Mesodermal cell (in vitro differentiated cells): ENCODE measurements around the gene SLC25A24.
"Not testable (repeated sequence)": the region's sequence is repeated elsewhere in the genome, so short reads cannot be mapped to it uniquely, and the experiment has no call there.

Experiments used
- H3K27ac ChIP-seq: 2 replicates; pipeline ENCODE4 v1.7.0; 2013; ENCODE audit warnings: mild to moderate bottlenecking, low read depth, low read length, moderate library complexity; ENCODE audit not compliant: severe bottlenecking
- H3K36me3 ChIP-seq: 2 replicates; pipeline ENCODE4 v1.7.1; 2013; ENCODE audit warnings: mild to moderate bottlenecking, low read length, moderate library complexity; ENCODE audit not compliant: control insufficient read depth, insufficient read depth
- H3K4me1 ChIP-seq: one replicate; pipeline ENCODE4 v1.7.1; 2013; ENCODE audit warnings: mild to moderate bottlenecking, low read length; ENCODE audit not compliant: insufficient read depth, control insufficient read depth, poor library complexity, severe bottlenecking
- H3K4me3 ChIP-seq: 2 replicates; pipeline ENCODE4 v1.7.0; 2013; ENCODE audit warnings: low read length, control low read depth, mild to moderate bottlenecking; ENCODE audit not compliant: insufficient read depth, poor library complexity, severe bottlenecking; ENCODE audit errors: extremely low read depth
- H3K9me3 ChIP-seq: 2 replicates; pipeline ENCODE4 v1.7.1; 2013; ENCODE audit warnings: mild to moderate bottlenecking, low read length, moderate library complexity; ENCODE audit not compliant: control insufficient read depth
- WGBS, 2 experiments: methylation state at CpG; one replicate each; pipeline ENCODE4 v1.1.5; 2013; ENCODE audit warnings: missing lambda C conversion rate in 2 of 2; ENCODE audit not compliant: insufficient coverage in 2 of 2; 5-methylcytosine and 5-hydroxymethylcytosine counted together

SLC25A24 gene

DNA sequence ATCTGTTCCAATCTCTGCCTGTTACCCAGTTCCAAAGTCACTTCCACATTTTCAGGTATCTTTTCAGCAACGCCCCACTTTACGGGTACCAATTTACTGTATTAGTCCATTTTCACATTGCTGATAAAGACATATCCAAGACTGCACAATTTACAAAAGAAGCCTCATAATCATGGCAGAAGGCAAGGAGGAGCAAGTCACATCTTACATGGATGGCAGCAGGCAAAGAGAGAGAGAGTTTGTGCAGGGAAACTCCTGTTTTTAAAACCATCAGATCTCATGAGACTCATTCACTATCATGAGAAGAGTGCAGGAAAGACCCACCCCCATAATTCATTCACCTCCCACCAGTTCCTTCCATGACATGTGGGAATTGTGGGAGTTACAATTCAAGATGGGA, 67.0 kb downstream of the SLC25A24 start:
- WGBS, 2 experiments = 100% methylated on average over 2 of the region's 2 CpGs
- H3K36me3 ChIP-seq = peaks cover 55% of the 10 kb centered on the region
- not testable (repeated sequence) for H3K4me3 ChIP-seq, H3K4me1 ChIP-seq, H3K27ac ChIP-seq
- peaks cover 21% of the 10 kb centered on the region for H3K9me3 ChIP-seq

DNA sequence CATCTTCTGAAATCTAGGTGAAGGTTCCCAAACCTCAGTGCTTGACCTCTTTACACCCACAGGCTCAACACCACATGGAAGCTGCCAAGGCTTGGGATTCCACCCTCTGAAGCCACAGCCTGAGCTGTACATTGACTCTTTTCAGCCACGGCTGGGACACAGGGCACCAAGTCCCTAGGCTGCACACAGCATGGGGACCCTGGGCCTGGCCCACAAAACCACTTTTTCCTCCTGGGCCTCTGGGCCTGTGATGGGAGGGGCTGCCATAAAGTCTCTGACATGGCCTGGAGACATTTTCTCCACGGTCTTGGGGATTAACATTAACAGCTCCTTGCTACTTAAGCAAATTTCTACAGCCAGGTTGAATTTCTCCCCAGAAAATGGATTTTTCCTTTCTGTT, 67.8 kb downstream of the SLC25A24 start:
- not testable (repeated sequence) for H3K27ac ChIP-seq, H3K4me3 ChIP-seq, H3K4me1 ChIP-seq
- H3K36me3 ChIP-seq = peaks cover 47% of the 10 kb centered on the region
- H3K9me3 ChIP-seq = peaks cover 21% of the 10 kb centered on the region
- 100% methylated on average over 1 of the region's 2 CpGs for WGBS, 2 experiments

DNA sequence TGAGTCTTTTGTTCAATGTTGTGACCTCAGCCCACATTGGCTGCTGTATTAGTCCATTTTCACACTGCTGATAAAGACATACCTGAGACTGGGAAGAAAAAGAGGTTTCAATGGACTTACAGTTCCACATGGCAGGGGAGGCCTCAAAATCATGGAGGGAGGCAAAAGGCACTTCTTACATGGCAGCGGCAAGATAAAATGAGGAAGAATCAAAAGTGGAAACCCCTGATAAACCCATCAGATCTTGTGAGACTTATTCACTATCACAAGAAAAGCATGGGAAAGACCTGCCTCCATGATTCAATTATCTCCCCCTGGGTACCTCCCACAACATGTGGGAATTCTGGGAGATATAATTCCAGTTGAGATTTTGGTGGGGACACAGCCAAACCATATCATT, 68.9 kb downstream of the SLC25A24 start:
- not testable (repeated sequence) for H3K27ac ChIP-seq

DNA sequence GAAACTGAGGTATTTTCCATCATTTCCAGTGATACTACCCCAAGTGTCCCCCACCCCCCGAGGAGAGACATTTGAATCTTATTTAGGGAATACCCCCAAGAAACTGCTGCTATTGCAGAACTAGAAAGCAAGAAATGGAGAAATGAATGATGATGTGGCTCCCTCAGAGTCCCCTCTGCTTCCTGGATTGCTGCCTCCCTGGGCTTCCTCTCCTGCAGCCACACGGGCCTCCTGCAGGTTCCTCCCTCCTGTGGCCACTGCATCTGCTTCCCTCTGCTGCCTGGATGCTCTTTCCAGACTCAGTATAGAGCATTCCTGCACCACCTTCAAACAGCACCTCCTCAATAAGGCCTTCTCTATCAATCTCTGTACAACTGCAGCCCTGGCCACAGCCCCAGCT, 69.3 kb downstream of the SLC25A24 start:
- WGBS, 2 experiments = 60 to 88% methylated on average over 1 of the region's 2 CpGs
- no peak overlapping the region for H3K27ac ChIP-seq
- H3K4me1 ChIP-seq = no peaks in the 10 kb centered on the region
- peaks cover 21% of the 10 kb centered on the region for H3K9me3 ChIP-seq
- H3K36me3 ChIP-seq = peaks cover 32% of the 10 kb centered on the region
- H3K4me3 ChIP-seq = no peak overlapping the region

More for the DNA sequence above, 68.9 kb downstream of the SLC25A24 start:
- WGBS, 2 experiments = 100% methylated on average over 1 of the region's 1 CpG; no CpG with 5 or more reads in 1 of the 2 experiments
- Histone ChIP-seq H3K36me3 (peaks cover 37% of the 10 kb centered on the region), H3K9me3 (peaks cover 21% of the 10 kb centered on the region)
- H3K4me1 ChIP-seq, H3K4me3 ChIP-seq: not testable (repeated sequence)

DNA sequence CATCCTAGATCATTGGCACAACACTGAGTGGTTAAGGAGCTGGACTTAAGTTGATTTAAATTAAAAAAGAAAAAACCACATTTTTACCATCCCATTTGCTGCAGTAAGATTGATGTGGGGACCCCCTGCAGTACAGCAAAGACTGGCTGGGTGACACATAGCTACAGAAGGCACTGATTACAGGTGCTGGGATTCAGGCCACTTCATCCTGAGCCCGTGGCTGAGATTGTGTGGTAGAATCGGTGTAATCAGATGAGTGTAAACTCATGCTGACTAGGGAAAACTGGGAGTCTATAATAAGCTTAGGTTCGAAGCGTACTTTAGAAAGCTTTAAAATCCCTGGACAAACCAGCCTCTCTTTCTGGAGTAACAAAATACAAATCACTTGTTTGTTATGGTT, 70.1 kb downstream of the SLC25A24 start:
- Histone ChIP-seq H3K4me3 (no peak overlapping the region), H3K4me1 (no peaks in the 10 kb centered on the region), H3K9me3 (peaks cover 21% of the 10 kb centered on the region), H3K27ac (no peak overlapping the region), H3K36me3 (peaks cover 28% of the 10 kb centered on the region)
- whole genome bisulfite sequencing, 2 experiments = 82 to 94% methylated on average over 2 to 3 of the region's 4 CpGs

DNA sequence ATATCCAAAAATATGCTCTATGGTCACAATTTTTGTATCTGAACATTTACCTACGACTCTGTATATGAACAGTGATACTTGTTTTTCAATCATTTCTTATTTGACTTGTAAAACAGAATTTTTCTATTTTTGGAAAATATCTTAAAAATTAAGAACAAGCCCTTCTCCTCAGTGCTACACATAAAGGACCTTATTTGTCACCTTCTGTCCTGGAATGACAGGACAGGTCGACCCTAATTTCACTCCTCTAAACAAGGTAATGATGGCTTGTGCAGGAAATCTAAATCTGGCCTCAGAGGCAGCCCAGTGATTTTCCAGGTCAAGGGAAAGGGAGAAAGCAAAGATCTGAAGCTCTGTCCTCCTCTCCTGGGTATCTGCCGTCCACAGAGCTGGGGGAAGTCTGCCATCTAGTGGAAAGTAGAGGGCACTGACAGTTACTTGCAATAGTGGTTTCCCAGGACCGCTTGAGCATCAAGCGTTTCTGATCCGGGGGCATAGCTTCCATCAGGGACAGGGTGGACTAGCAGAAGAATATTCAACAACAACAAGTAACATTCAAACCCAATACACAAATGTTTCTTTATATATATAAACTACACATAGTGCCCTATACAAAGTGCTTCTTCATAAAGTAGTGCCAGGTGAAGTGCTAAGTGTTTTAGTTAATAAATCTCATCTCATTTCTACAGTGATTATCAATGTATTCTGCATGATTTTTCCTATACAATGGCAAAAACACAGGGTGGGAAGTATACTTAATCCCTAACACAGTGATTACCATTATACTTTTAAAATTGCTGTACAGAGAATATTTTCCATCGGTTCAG, 74.6 kb downstream of the SLC25A24 start:
- 0 to 11% methylated on average over 1 to 4 of the region's 7 CpGs for WGBS, 2 experiments
- no peak overlapping the region for H3K27ac ChIP-seq
- no peaks in the 10 kb centered on the region for H3K4me1 ChIP-seq
- no peaks in the 10 kb centered on the region for H3K9me3 ChIP-seq
- no peaks in the 10 kb centered on the region for H3K36me3 ChIP-seq
- H3K4me3 ChIP-seq = no peak overlapping the region

DNA sequence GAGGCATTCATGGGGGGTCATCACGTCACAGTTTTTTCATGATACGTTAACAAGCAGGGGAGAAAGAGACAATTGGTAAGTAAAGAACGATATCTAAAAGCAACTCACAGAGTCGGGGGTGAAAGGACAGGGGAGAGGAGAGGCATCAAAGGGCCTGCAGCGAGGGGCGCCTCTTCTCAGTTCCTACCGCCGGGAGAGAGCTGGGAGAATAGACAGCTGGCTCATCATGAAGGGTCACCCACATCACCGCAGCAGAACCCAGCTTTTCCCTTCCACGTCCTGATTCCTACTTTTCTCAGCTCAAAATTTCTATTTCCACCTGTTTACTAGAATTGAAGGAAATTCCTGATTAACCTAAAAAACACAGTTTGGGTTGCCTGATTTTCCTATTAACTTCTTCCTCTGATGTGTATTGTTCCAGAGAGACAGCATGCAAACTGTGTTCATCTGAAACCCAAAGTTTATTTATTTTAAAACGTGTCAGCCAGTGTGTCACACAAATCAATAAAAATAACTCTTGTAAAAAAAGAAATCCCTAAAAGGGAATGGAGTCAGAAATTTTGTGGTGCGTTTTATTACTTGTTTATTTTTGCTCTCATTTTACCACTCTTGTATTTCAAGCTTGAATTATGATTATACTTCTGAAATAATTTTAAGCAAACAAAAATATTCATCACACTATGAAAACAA, 75.4 kb downstream of the SLC25A24 start:
- H3K27ac ChIP-seq = no peak overlapping the region
- H3K9me3 ChIP-seq = no peaks in the 10 kb centered on the region
- no peaks in the 10 kb centered on the region for H3K4me1 ChIP-seq
- 79 to 96% methylated on average over 7 to 8 of the region's 12 CpGs for WGBS, 2 experiments
- H3K4me3 ChIP-seq = no peak overlapping the region
- no peaks in the 10 kb centered on the region for H3K36me3 ChIP-seq

DNA sequence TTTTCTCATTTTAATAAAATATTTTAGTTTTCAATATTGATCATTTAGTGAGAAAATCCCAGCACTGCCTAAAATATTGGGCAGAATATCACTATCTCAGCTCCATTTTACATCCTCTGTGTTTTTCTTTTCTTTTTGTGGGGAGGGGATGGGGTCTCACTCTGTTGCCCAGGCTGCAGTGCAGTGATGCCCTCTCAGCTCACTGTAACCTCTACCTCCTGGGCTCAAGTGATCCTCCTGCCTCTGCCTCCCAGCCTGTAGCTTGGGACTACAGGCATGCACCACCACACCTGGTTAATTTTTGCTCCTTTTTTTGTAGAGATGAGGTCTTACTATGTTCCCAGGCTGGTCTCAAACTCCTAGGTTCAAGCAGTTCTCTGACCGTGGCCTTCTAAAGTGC, 76.1 kb downstream of the SLC25A24 start:
- Histone ChIP-seq H3K9me3 (no peaks in the 10 kb centered on the region), H3K4me1 (no peaks in the 10 kb centered on the region), H3K27ac (no peak overlapping the region), H3K36me3 (no peaks in the 10 kb centered on the region), H3K4me3 (no peak overlapping the region)
- 83 to 100% methylated on average over 1 of the region's 1 CpG for WGBS, 2 experiments

DNA sequence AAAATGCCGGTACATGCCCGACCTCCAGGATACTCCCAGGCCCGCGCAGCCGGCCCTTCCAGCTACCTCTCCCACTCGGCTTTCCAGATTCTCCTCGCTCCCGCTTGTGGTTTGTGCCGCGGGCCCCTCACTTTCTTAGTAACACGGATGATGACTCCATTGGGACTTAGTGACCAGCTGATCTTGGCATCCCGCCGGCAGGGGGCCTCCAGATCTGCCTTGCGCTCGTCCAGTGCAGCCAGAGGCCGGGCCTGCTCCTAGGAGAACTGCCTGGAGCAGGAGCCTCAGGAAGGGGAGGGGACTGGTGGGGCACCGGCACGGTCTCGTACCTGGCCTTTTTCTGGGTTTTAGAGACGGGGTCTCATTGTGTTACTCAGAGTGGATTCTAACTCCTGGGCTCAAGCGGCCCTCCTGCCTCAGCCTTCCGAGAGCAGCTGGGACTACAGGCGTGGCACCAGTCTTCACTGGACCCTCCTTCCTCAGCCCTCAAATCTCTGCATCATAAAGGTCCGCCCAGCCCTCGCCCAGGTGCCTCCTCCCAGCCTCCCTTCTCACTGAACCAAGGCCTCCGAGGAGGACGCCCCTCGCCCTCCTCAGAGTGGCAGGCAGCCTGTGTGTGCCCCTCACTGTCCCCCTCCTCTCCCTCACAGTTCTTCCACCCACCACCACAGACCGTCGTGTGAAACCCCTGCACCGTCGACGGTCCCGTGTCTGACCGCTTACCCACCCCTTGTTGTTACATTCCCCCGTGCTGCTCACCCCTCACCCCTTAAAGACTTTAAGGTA, 78.6 kb downstream of the SLC25A24 start:
- Histone ChIP-seq H3K4me3 (no peak overlapping the region), H3K9me3 (no peaks in the 10 kb centered on the region), H3K36me3 (no peaks in the 10 kb centered on the region), H3K27ac (no peak overlapping the region), H3K4me1 (no peaks in the 10 kb centered on the region)
- 94% methylated on average over 30 to 31 of the region's 36 CpGs for WGBS, 2 experiments

DNA sequence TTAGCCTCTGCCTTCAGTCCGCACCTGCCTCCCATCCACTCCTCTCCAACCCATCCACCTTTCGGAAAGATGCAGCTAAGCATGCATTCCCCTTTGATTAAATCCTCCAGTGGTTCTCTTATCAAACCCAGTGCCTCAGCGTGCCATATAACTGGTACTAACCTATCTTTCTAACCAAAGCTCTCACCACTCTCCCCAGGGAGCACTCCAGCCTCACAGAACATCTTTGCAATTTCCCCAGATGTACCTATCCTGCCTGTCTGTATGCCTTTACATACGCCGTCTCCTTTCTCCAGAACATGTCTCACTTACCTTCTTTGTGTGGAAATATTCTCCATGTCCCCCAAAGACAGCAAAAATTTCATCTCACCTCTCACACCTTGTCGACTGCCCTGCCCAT, 80.0 kb downstream of the SLC25A24 start:
- Histone ChIP-seq H3K27ac (no peak overlapping the region), H3K9me3 (no peaks in the 10 kb centered on the region), H3K4me3 (no peak overlapping the region), H3K36me3 (no peaks in the 10 kb centered on the region), H3K4me1 (no peaks in the 10 kb centered on the region)
- 92 to 100% methylated on average over 6 of the region's 6 CpGs for WGBS, 2 experiments
